Thymus (tissue), 11 donors: ENCODE measurements around the gene RAD51B. TPM values are rescaled to one million over a fixed set of nuclear protein-coding genes. Genes with fewer than 3 reads are reported as not detected.

Experiments used
- DNase-seq, 9 donors: peaks; one replicate each; pipeline ENCODE4 v3.0.0-alpha.2; 2013; ENCODE audit warnings: low spot score in 9 of 9, low read depth in 6 of 9, missing footprints in 1 of 9
- H3K27ac ChIP-seq, 2 donors: one replicate each; pipeline ENCODE4 v1.5.1; 2013; ENCODE audit warnings: control low read depth in 1 of 2, low read depth in 1 of 2, low read length in 1 of 2, mild to moderate bottlenecking in 1 of 2, moderate library complexity in 1 of 2
- H3K27me3 ChIP-seq, 2 donors: one replicate each; pipeline ENCODE4 v1.5.1; 2013; ENCODE audit warnings: low read length in 1 of 2; ENCODE audit not compliant: control insufficient read depth in 2 of 2, insufficient read depth in 1 of 2
- H3K36me3 ChIP-seq, 2 donors: one replicate each; pipeline ENCODE4 v1.5.1; 2013; ENCODE audit warnings: low read length in 1 of 2, mild to moderate bottlenecking in 1 of 2, moderate library complexity in 1 of 2; ENCODE audit not compliant: control insufficient read depth in 2 of 2, insufficient read depth in 2 of 2
- H3K4me1 ChIP-seq, 2 donors: one replicate each; pipeline ENCODE4 v1.5.1; 2013; ENCODE audit warnings: low read length in 2 of 2; ENCODE audit not compliant: control insufficient read depth in 2 of 2, insufficient read depth in 2 of 2
- H3K4me3 ChIP-seq, 2 donors: one replicate each; pipeline ENCODE4 v1.5.1; 2013; ENCODE audit warnings: low read length in 2 of 2, control low read depth in 1 of 2, mild to moderate bottlenecking in 1 of 2
- H3K9me3 ChIP-seq, 2 donors: one replicate each; pipeline ENCODE4 v1.5.1; 2013; ENCODE audit warnings: low read length in 1 of 2, mild to moderate bottlenecking in 1 of 2; ENCODE audit not compliant: control insufficient read depth in 2 of 2, insufficient read depth in 1 of 2
- WGBS: extraction: QIAGEN DNeasy Blood & Tissue Kit; methylation state at CpG from one replicate; pipeline ENCODE4 v1.1.7; 2013; 5-methylcytosine and 5-hydroxymethylcytosine counted together
- polyA plus RNA-seq: library from polyadenylated mRNA; stranded (reverse); fragments of 200-250 nt; gene quantifications from one replicate; pipeline ENCODE4 v1.2.3, GENCODE V29; 2013
- total RNA-seq: library from RNA; stranded (reverse); fragments of 120-200 nt; gene quantifications from one replicate; pipeline ENCODE4 v1.2.4, GENCODE V29; 2013
- donor health status: healthy.

The RAD51B gene
- total and polyA plus RNA-seq, 2 donors, result 7.8 to 17.8 TPM

GRCh38 chr14:68691031-68691791 is 871.6 kb downstream of the RAD51B start:
- no peak overlapping the region for H3K27ac ChIP-seq
- H3K4me3 ChIP-seq, result no peak overlapping the region
- H3K36me3 ChIP-seq, result no peaks in the 10 kb centered on the region
- H3K4me1 ChIP-seq, result peaks cover under 1 to 30% of the 10 kb centered on the region in 2 donors
- no peak for DNase-seq
- H3K9me3 ChIP-seq, result no peaks in the 10 kb centered on the region
- 94% methylated on average over 24 of the region's 24 CpGs for WGBS
- no peaks in the 10 kb centered on the region for H3K27me3 ChIP-seq

- Histone ChIP-seq H3K36me3 (no peaks in the 10 kb centered on the region), H3K27me3 (no peaks in the 10 kb centered on the region), H3K4me3 (no peak overlapping the region), H3K4me1 (peaks cover 0 to 28% of the 10 kb centered on the region in 2 donors), H3K27ac (no peak overlapping the region), H3K9me3 (no peaks in the 10 kb centered on the region)
- DNase-seq, result no peak
- WGBS, result 83% methylated on average over 3 of the region's 3 CpGs
These were observed 872.2 kb downstream of the RAD51B start for GRCh38 chr14:68691792-68692118.

- peaks cover 0 to 28% of the 10 kb centered on the region in 2 donors for H3K4me1 ChIP-seq
- no peaks in the 10 kb centered on the region for H3K9me3 ChIP-seq
- no peak for DNase-seq
- H3K36me3 ChIP-seq, result no peaks in the 10 kb centered on the region
- no peak overlapping the region for H3K27ac ChIP-seq
- H3K4me3 ChIP-seq, result no peak overlapping the region
- WGBS, result 87% methylated on average over 8 of the region's 8 CpGs
- H3K27me3 ChIP-seq, result no peaks in the 10 kb centered on the region
These were observed 872.6 kb downstream of the RAD51B start for GRCh38 chr14:68692216-68692615.

GRCh38 chr14:68692916-68693771 is 873.6 kb downstream of the RAD51B start:
- no peaks in the 10 kb centered on the region for H3K36me3 ChIP-seq
- H3K4me1 ChIP-seq, result peaks cover 0 to 28% of the 10 kb centered on the region in 2 donors
- no peak overlapping the region for H3K27ac ChIP-seq
- H3K4me3 ChIP-seq, result no peak overlapping the region
- DNase-seq, result no peak
- H3K9me3 ChIP-seq, result no peaks in the 10 kb centered on the region
- no peaks in the 10 kb centered on the region for H3K27me3 ChIP-seq
- 94% methylated on average over 14 of the region's 14 CpGs for WGBS

- no peak overlapping the region for H3K27ac ChIP-seq
These were observed 874.3 kb downstream of the RAD51B start for GRCh38 chr14:68693926-68694325.

GRCh38 chr14:68694516-68695235 is 875.1 kb downstream of the RAD51B start:
- Histone ChIP-seq H3K9me3 (no peaks in the 10 kb centered on the region), H3K36me3 (no peaks in the 10 kb centered on the region), H3K27ac (no peak overlapping the region), H3K4me3 (no peak overlapping the region), H3K27me3 (no peaks in the 10 kb centered on the region), H3K4me1 (peaks cover 0 to 16% of the 10 kb centered on the region in 2 donors)
- 95% methylated on average over 7 of the region's 7 CpGs for WGBS
- DNase-seq, result no peak

More at GRCh38 chr14:68693926-68694325, 874.3 kb downstream of the RAD51B start:
- Histone ChIP-seq H3K4me3 (no peak overlapping the region), H3K36me3 (no peaks in the 10 kb centered on the region), H3K4me1 (peaks cover 0 to 23% of the 10 kb centered on the region in 2 donors), H3K9me3 (no peaks in the 10 kb centered on the region), H3K27me3 (no peaks in the 10 kb centered on the region)
- DNase-seq, result no peak
- WGBS, result 93% methylated on average over 2 of the region's 2 CpGs

GRCh38 chr14:68695326-68695768 is 875.8 kb downstream of the RAD51B start:
- Histone ChIP-seq H3K27me3 (no peaks in the 10 kb centered on the region), H3K4me3 (no peak overlapping the region), H3K36me3 (no peaks in the 10 kb centered on the region), H3K27ac (no peak overlapping the region), H3K9me3 (no peaks in the 10 kb centered on the region), H3K4me1 (peaks cover 0 to 10% of the 10 kb centered on the region in 2 donors)
- no peak for DNase-seq
- WGBS, result 91% methylated on average over 7 of the region's 7 CpGs

- no peaks in the 10 kb centered on the region for H3K36me3 ChIP-seq
- no peak overlapping the region for H3K4me3 ChIP-seq
- H3K9me3 ChIP-seq, result peaks cover 0 to 4% of the 10 kb centered on the region in 2 donors
- WGBS, result 93% methylated on average over 2 of the region's 2 CpGs
- H3K27ac ChIP-seq, result no peak overlapping the region
- peaks cover 0 to 9% of the 10 kb centered on the region in 2 donors for H3K4me1 ChIP-seq
- no peaks in the 10 kb centered on the region for H3K27me3 ChIP-seq
- no peak for DNase-seq
These were observed 876.3 kb downstream of the RAD51B start for GRCh38 chr14:68695856-68696255.
